Measurements from ENCODE around the gene MMS22L.

MMS22L gene

GRCh38 chr6:97138581-97138980 lies 144.4 kb downstream of the MMS22L start:
- DNase-seq (ENCODE audit: low read depth) = no peak

GRCh38 chr6:97136626-97137358 lies 146.2 kb downstream of the MMS22L start:
- DNase-seq (ENCODE audit: low read depth) = no peak

DNA sequence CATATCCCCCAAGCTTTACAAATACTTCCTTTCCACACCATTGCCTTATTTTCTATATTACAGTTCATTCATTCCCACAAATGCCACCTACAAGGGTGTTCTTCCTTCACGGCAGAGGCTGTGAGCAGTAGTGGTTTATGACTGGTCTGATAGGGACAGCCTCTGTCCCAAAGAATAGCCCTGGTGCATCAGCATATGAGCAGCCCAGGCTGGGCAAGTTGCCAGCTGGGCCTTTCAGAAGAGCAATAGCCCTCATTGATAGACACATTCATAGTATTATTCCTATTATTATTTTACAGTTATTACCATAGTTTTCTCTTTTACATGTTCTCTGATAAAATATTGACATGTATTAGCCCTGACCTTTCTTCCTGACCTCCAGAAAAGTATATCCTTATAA lies 149.9 kb downstream of the MMS22L start:
- no peak for DNase-seq (ENCODE audit: low read depth)

DNA sequence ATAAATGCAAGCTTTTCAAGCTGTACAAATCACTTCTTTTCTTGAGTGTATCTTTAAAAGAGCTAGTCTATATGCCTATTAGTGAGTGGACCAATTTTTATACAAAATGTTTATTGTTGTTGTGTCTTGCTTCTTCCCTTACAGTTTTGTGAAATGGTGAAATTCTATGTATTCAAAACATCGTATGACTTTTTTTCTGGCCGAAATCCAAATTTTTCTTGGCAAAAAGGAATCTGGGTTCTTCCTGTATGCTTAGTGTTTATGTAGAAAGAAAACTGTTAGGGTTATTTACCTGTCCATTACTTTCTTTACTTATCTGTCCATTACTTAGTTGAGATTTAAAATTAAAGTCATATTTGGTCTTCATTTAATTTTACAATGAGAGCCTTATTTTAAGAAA lies 153.9 kb downstream of the MMS22L start:
- no peak for DNase-seq (ENCODE audit: low read depth)

GRCh38 chr6:97128507-97128906 lies 154.5 kb downstream of the MMS22L start:
- DNase-seq (ENCODE audit: low read depth) = no peak

- DNase-seq (ENCODE audit: low read depth) = no peak
These were observed 159.4 kb downstream of the MMS22L start for GRCh38 chr6:97123652-97124051.

- no peak for DNase-seq (ENCODE audit: low read depth)
These were observed 159.9 kb downstream of the MMS22L start for GRCh38 chr6:97123112-97123511.

DNA sequence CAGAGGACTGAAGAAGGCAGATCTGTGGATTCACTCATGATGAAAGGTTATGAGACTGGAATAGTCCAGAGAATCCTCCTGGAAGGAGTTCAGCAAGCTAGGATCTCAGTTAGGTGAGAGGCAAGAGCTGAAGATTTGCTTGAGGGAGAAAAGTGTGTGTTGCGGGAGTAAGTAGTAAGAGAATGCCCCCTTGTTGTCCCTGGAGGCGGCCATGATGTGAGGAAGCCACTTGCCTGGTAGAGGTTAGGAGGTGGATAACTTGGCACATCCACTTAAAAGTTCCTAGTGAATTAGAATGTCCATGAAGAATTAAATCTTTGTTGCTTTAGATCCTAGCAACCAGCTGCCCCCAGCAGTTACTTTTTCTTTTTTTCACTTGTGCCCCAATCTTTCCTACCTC lies 162.5 kb downstream of the MMS22L start:
- no peak for DNase-seq (ENCODE audit: low read depth)

GRCh38 chr6:97114645-97115044 lies 168.4 kb downstream of the MMS22L start:
- no peak for DNase-seq (ENCODE audit: low read depth)

GRCh38 chr6:97113170-97113569 lies 169.8 kb downstream of the MMS22L start:
- DNase-seq (ENCODE audit: low read depth) = no peak

- no peak for DNase-seq (ENCODE audit: low read depth)
These were observed 171.8 kb downstream of the MMS22L start for GRCh38 chr6:97111243-97111642.

- DNase-seq (ENCODE audit: low read depth) = no peak
These were observed 172.4 kb downstream of the MMS22L start for GRCh38 chr6:97110626-97111025.

DNA sequence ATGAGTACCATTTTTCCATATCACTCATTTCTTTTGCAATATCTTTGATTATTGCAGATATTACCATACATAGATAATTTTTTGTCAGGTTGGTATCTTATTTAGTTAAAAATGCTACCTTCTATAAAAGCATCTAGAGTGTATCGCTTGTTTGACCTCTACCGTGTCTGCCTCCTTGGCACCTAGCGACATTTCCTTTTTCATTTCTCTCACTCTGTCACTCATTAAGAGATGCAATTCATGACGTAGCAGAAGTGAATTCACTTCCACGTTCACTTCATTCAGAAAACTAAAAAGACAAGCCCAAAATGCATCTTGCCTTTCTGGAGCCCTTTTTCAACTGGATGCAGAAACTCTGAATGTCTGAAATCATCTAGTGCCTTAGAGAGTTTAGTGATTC lies 172.9 kb downstream of the MMS22L start:
- no peak for DNase-seq (ENCODE audit: low read depth)

- DNase-seq (ENCODE audit: low read depth) = no peak
These were observed 173.6 kb downstream of the MMS22L start for GRCh38 chr6:97109444-97109843.

DNA sequence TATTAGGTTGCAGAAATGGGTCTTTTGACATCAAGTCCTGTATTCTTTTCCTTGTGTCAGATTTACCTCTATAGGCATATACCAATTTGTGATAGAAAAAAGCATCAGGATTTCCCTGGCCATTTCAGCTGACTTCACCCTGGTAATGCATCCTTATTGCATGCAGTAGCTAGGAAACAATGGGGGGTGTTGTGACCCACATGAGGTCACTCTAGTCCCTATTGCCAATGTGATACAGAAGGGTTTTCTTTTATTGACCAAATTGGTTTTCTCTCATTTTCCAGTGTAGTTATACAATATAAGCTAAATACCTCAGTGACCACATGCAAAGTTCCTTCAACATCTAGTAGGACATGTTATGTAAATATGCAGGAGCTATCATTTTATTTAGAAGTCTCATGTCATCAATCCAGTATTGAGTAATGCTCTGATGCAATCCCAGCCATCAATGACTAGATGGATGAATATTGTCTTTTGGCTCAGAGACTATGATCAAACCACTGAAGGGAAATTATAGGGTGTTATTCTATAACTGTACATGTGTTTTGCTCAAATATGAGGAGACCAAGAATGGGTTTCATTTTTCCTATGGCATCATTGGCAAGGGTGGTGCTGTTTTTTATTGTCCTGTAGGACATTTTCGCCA lies 180.7 kb downstream of the MMS22L start:
- DNase-seq (ENCODE audit: low read depth) = no peak

DNA sequence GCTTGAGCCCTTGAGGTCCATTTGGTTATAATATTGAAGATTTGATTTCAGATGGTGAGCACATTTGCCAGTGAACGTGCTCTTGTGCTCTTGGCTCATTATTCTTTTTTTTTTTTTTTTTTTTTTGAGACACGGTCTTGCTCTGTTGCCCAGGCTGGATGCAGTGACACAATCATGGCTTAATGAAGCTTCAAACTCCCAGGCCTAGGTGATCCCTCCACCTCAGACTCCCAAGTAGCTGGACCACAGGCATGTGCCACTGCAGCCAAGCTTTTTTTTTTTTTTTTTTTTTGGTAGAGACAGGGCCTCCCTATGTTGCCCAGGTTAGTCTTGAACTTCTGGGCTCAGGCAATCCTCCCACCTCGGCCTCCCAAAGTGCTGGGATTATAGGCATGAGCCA lies 182.3 kb downstream of the MMS22L start:
- DNase-seq (ENCODE audit: low read depth) = no peak

DNA sequence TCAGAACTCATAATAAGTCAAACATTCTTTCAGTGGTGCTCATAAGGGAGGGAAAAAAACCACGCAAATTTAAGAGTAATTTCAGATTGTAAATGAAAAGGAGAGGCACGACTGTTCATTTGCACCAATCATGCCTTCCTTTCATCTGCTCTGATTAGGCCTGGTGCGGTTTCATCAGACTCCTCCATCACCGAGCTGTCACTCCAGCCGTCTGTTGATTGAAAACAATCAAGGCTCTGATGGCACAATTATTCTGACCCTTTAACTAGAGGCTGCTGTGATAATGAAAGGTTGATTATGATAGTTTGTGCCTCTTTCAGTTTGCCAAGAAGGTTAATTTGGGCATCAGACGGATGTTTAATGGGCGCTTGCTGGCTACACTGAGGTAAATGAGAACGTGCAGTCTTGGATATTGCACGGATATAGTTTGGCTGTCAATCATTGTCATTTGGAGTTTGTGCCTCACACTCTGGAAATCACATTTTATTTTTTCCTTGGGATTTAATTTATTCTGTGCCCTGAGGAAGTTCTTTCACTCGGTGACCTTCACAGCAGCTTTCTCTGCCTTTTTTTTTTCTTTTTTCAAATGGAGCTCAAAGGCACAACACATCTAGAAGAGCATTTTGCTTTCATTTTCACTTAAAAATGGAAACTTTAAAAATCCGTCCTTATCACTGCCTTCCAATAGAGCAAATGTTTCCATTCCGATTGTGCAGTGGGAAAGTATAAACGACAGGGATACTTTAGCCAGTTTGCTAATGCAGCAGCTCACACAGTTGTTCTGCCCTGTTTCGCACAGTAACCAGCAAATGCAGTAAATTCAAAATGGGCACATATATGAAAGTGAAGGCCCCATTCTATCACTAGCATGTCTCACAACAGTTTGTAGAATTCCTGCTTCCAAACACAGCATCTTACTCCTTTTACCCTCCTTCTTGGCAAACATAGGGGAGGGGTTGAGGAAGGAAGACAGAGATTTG lies 185.7 kb downstream of the MMS22L start:
- DNase-seq (ENCODE audit: low read depth) = no peak

DNA sequence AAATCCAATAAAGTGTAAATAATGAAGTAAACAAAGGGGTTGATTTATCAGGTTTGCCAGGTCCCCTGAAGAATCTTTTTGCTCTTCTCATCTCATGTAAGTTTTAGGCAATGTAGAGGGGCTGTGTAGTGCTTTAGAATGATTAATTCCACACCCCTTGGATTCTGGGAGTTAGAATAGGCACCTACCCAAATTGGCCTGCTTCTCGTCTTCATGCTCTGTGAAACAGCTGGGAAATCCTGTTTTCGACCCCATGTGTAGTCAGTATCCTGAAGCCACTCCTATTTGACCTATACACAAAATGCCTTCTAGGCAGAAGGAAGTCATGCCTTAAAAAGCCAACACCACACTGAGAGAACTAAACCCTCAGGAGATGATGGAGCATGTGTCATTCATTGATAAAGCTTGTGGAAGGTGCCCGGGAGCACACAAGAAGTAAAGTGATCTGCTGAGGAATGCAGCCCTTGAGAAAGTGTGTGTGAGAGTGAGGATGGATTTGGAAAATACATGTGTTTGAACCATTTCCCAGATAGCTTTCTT lies 187.6 kb downstream of the MMS22L start:
- DNase-seq (ENCODE audit: low read depth) = no peak

- DNase-seq (ENCODE audit: low read depth) = no peak
These were observed 188.6 kb downstream of the MMS22L start for GRCh38 chr6:97094376-97094775.

DNA sequence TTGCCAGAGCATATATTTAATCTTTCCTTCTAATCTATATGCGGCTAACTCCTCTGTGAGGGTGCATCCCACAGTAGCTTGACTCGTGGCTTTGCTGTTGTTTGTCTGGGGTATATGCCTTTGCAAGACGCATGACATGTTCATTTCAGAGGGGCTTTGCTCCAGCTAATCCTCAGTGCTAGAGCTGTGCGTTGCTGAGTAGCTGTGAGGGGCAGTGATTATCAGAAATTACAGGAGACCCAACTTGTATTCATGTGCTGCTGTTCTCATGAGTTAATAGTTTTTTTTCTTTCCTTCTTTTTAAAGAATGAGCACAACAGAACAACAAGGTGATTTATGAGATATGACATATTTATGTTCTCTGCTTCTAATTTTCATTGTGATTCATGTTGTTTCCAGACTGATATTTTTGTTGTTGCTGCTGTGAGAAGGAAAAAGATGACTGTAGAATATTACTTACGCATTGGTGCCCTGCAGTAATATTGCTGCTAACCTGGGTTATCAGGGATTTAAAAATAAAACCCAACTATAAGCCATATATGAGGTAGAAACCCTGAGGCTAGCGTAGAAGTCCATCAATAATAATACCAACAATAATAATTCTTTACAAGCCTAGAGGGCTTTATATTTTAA lies 190.2 kb downstream of the MMS22L start:
- DNase-seq (ENCODE audit: low read depth) = no peak
